WI38 (cell line): ENCODE results near the gene ARHGEF17.
A peak's percentile ranks its signal among the peaks of the same experiment; 100 is the strongest.

Experiments used
- H3K4me3 ChIP-seq: 2 replicates; pipeline ENCODE4 v1.5.1; 2011; ENCODE audit warnings: low read depth, mild to moderate bottlenecking, control low read depth, low read length
- CTCF ChIP-seq: IDR thresholded peaks from 2 replicates; pipeline ENCODE4 v1.5.1; 2012; ENCODE audit warnings: low read depth, mild to moderate bottlenecking, control low read depth, low read length

The ARHGEF17 gene

DNA sequence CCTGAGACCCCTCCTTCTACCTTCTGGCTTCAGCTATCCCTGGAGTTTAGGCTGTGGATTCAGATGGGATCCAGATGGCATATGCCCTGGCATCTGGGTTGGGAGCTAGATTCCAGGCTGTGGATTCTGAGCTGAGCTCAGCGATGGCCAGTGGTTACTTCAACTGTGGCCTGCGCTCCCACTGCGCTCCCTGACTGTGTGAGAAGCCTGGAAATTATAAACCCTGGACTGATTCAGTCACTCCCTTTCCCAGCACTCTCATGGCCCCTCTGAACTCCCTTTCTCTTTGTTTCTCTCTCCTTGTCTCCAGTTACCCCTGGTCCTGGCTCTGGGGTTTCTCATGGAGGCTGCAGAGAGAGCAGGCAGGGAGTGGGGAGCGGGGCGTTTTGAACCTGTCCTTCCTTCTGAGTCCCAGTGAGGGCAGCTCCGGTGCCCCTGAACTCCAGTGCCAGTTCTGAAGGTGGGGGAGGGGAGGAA, 4.8 kb downstream of the ARHGEF17 start:
- no peak for TF ChIP-seq CTCF
- H3K4me3 ChIP-seq = peak overlapping the region; percentile 84

DNA sequence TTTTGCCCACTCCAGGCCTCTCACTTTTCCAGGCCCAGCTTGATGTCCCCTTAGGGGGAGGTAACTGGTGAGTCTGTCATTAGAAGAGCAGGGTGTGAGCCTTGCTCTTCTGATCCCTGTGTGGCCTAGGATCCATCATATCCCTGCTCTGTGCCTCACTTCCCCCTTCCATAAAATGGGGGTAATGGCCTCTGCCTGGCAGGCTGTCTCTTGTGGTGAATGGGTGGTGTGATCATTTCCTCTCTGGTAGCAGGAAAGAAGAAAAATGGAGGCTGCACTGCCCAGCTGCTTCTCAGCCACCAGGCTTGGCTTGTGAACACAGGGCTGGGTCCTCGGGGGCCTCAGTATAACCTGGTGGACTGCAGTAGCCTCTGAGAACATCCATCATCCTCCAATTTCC, 5.6 kb downstream of the ARHGEF17 start:
- peak overlapping the region; percentile 84 for H3K4me3 ChIP-seq
- no peak for TF ChIP-seq CTCF

- peak overlapping the region; percentile 84 for H3K4me3 ChIP-seq
- TF ChIP-seq CTCF = peak; percentile 5; the same call in 1 of the 2 replicates
Observed at GRCh38 chr11:73314117-73314961, 6.3 kb downstream of the ARHGEF17 start.

GRCh38 chr11:73315293-73316020, 7.4 kb downstream of the ARHGEF17 start:
- H3K4me3 ChIP-seq = peak overlapping the region; percentile 84
- TF ChIP-seq CTCF = no peak

DNA sequence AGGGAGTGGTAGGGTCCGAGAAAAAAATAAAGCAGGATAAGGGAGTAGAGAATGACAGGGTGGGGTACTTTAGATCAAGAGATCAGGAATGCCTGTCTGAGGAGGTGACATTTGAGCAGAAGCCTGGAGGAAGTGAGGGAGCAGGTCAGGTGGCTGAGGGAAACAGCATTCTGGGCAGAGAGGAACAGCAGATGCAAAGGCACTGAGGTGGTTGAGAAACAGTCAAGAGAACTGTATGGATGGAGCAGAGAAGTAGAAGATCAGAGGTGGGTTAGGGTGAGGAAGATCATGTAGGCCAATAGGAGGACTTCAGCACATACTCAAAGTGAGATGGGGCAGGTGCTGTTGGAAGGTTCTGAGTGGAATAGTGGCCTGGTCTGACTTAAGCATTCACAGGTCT, 8.3 kb downstream of the ARHGEF17 start:
- H3K4me3 ChIP-seq = no peak overlapping the region
- no peak for TF ChIP-seq CTCF

- no peak overlapping the region for H3K4me3 ChIP-seq
- TF ChIP-seq CTCF = no peak
Observed at GRCh38 chr11:73317373-73317772, 9.3 kb downstream of the ARHGEF17 start.

GRCh38 chr11:73317803-73318202, 9.7 kb downstream of the ARHGEF17 start:
- no peak overlapping the region for H3K4me3 ChIP-seq
- no peak for TF ChIP-seq CTCF
